DND-41 (cell line): ENCODE data around the gene LEUTX.
"Not testable (repeated sequence)": the region's sequence is repeated elsewhere in the genome, so short reads cannot be mapped to it uniquely, and the experiment has no call there.

Experiments used
- ATAC-seq: fragments of 200-7000 bp; cut with Tn5 transposase; 3 replicates; pipeline ENCODE4 v1.9.1; 2021; ENCODE audit warnings: low read depth; ENCODE audit not compliant: insufficient read depth
- DNase-seq: peaks from one replicate; pipeline ENCODE4 v3.0.0-alpha.2; 2020
- H2AFZ ChIP-seq: 2 replicates; pipeline ENCODE4 v1.6.0; 2012; ENCODE audit warnings: low read depth, low read length
- H3K27ac ChIP-seq: 2 replicates; pipeline ENCODE4 v1.5.1; 2012; ENCODE audit warnings: low read length, inconsistent platforms
- H3K27me3 ChIP-seq: fragments of 200-600 bp; sonication (generic); 2 replicates; pipeline ENCODE4 v1.6.0; 2012; ENCODE audit warnings: low read length, mild to moderate bottlenecking, inconsistent platforms; ENCODE audit not compliant: insufficient read depth, poor library complexity
- H3K36me3 ChIP-seq: 2 replicates; pipeline ENCODE4 v1.5.1; 2012; ENCODE audit warnings: low read length, inconsistent platforms; ENCODE audit not compliant: insufficient read depth
- H3K4me1 ChIP-seq: 2 replicates; pipeline ENCODE4 v1.5.1; 2012; ENCODE audit warnings: mild to moderate bottlenecking, low read length; ENCODE audit not compliant: insufficient read depth
- H3K4me2 ChIP-seq: 2 replicates; pipeline ENCODE4 v1.6.0; 2012; ENCODE audit warnings: mild to moderate bottlenecking, moderate library complexity, low read length, inconsistent platforms; ENCODE audit not compliant: insufficient read depth
- H3K4me3 ChIP-seq, 2 experiments: fragments of 200-600 bp in 1 of 2; shearing (Covaris generic) in 1 of 2; 2 replicates each; pipeline ENCODE4 v1.5.1; 2012 to 2016; ENCODE audit warnings: inconsistent platforms in 2 of 2, low read length in 2 of 2, mild to moderate bottlenecking in 2 of 2, low read depth in 1 of 2, moderate library complexity in 1 of 2
- H3K79me2 ChIP-seq: 2 replicates; pipeline ENCODE4 v1.6.0; 2012; ENCODE audit warnings: low read length, inconsistent platforms; ENCODE audit not compliant: insufficient read depth
- H3K9ac ChIP-seq: 2 replicates; pipeline ENCODE4 v1.6.0; 2012; ENCODE audit warnings: low read depth, mild to moderate bottlenecking, inconsistent platforms, low read length, moderate library complexity
- H3K9me3 ChIP-seq: 2 replicates; pipeline ENCODE4 v1.5.1; 2012; ENCODE audit warnings: low read length, moderate library complexity, mild to moderate bottlenecking, inconsistent platforms; ENCODE audit not compliant: insufficient read depth, severe bottlenecking
- H4K20me1 ChIP-seq: 2 replicates; pipeline ENCODE4 v1.6.0; 2012; ENCODE audit warnings: low read length; ENCODE audit not compliant: insufficient read depth
- EZH2 ChIP-seq: IDR thresholded peaks from 3 replicates; pipeline ENCODE4 v1.6.1; 2012; ENCODE audit warnings: borderline replicate concordance, low read depth, mild to moderate bottlenecking, moderate library complexity, low read length, inconsistent platforms; ENCODE audit not compliant: severe bottlenecking
- TF ChIP-seq, protein P1 (sequence below): IDR thresholded peaks from 2 replicates; pipeline ENCODE4 v1.5.1; 2012; ENCODE audit warnings: borderline replicate concordance, low read length, moderate library complexity, mild to moderate bottlenecking; ENCODE audit not compliant: poor library complexity, severe bottlenecking; ENCODE audit errors: extremely low read depth

LEUTX gene

DNA sequence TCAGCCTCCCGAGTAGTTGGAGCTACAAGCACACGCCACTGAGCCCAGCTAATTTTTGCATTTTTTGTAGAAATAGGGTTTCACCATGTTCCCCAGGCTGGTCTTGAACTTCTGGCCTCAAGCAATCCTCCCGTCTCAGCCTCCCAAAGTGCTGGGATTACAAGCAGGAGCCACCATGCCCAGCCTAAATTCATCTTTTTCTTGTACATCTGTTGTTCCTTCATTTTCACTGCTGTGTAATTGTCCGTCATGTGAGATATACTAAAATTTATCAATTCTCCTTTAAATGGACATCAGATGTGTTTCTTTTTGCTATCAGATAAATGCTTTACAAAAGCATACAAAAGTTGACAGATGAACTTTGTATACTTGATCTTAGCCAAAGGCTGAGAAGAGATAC, 32.4 kb downstream of the LEUTX start:
- Histone ChIP-seq H3K4me2 (no peak overlapping the region), H3K4me3 (no peak overlapping the region), H4K20me1 (no peaks in the 10 kb centered on the region), H3K4me1 (no peaks in the 10 kb centered on the region), H2AFZ (no peak overlapping the region), H3K27me3 (no peaks in the 10 kb centered on the region), H3K36me3 (no peaks in the 10 kb centered on the region), H3K79me2 (no peaks in the 10 kb centered on the region), H3K27ac (no peak overlapping the region), H3K9me3 (no peaks in the 10 kb centered on the region), H3K9ac (no peak overlapping the region)
- ATAC-seq (no peak), DNase-seq (no peak)
- no peak for TF ChIP-seq EZH2
- TF ChIP-seq, protein P1, sequence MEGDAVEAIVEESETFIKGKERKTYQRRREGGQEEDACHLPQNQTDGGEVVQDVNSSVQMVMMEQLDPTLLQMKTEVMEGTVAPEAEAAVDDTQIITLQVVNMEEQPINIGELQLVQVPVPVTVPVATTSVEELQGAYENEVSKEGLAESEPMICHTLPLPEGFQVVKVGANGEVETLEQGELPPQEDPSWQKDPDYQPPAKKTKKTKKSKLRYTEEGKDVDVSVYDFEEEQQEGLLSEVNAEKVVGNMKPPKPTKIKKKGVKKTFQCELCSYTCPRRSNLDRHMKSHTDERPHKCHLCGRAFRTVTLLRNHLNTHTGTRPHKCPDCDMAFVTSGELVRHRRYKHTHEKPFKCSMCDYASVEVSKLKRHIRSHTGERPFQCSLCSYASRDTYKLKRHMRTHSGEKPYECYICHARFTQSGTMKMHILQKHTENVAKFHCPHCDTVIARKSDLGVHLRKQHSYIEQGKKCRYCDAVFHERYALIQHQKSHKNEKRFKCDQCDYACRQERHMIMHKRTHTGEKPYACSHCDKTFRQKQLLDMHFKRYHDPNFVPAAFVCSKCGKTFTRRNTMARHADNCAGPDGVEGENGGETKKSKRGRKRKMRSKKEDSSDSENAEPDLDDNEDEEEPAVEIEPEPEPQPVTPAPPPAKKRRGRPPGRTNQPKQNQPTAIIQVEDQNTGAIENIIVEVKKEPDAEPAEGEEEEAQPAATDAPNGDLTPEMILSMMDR = no peak

GRCh38 chr19:39813264-39813993, 34.8 kb downstream of the LEUTX start:
- H3K27ac ChIP-seq = no peak overlapping the region
- H3K4me1 ChIP-seq = no peaks in the 10 kb centered on the region
- H4K20me1 ChIP-seq = no peaks in the 10 kb centered on the region
- no peak overlapping the region for H2AFZ ChIP-seq
- ATAC-seq = no peak
- H3K79me2 ChIP-seq = no peaks in the 10 kb centered on the region
- no peak overlapping the region for H3K4me2 ChIP-seq
- no peaks in the 10 kb centered on the region for H3K36me3 ChIP-seq
- no peak overlapping the region for H3K4me3 ChIP-seq
- H3K9ac ChIP-seq = no peak overlapping the region
- no peak for DNase-seq
- H3K27me3 ChIP-seq = no peaks in the 10 kb centered on the region
- H3K9me3 ChIP-seq = no peaks in the 10 kb centered on the region
- TF ChIP-seq, protein P1 = no peak
- no peak for TF ChIP-seq EZH2

DNA sequence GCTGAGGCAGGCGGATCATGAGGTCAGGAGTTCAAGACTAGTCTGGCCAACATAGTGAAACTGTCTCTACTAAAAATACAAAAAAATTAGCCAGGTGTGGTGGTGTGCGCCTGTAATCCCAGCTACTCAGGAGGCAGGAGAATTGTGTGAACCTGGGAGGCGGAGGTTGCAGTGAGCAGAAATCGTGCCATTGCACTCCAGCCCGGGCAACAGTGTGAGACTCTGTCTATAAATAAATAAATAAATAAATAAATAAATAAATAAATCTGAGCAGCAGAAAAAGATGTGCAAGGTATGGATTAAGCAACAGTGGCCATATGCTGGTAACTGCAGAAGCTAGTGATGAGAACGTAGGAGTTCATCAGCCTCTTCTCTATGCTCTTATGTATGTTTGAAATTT, 35.5 kb downstream of the LEUTX start:
- not testable (repeated sequence) for H3K36me3 ChIP-seq, H3K4me1 ChIP-seq, H3K4me3 ChIP-seq, H3K27me3 ChIP-seq, H3K9me3 ChIP-seq, ATAC-seq, H3K79me2 ChIP-seq, H3K9ac ChIP-seq, H3K27ac ChIP-seq, H3K4me2 ChIP-seq, H4K20me1 ChIP-seq, DNase-seq, H2AFZ ChIP-seq

DNA sequence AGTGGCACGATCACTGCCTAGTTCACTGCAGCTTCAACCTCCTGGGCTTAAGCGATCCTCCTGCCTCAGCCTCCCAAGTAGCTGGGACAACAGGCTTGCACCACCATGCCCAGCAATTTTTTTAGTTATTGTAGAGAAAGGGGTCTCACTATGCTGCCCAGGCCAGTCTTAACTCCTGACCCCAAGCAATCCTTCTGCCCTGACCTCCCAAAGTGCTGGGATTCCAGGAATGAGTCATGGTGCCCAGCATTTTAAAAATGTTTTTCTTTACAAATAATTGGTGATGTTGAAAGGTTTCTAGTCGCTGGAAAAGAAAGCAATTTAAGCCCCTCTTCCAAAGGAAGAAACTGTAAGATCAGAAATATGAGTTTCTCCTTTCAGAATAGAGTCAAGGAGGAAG, 35.9 kb downstream of the LEUTX start:
- H4K20me1 ChIP-seq = no peaks in the 10 kb centered on the region
- H3K4me1 ChIP-seq = no peaks in the 10 kb centered on the region
- DNase-seq (no peak), ATAC-seq (no peak)
- no peaks in the 10 kb centered on the region for H3K79me2 ChIP-seq
- H3K27me3 ChIP-seq = no peaks in the 10 kb centered on the region
- TF ChIP-seq EZH2 = no peak
- TF ChIP-seq, protein P1 = no peak
- H3K4me3 ChIP-seq = no peak overlapping the region
- H3K9me3 ChIP-seq = no peaks in the 10 kb centered on the region
- no peak overlapping the region for H3K27ac ChIP-seq
- no peak overlapping the region for H2AFZ ChIP-seq
- H3K36me3 ChIP-seq = no peaks in the 10 kb centered on the region
- no peak overlapping the region for H3K4me2 ChIP-seq
- no peak overlapping the region for H3K9ac ChIP-seq
